SH-SY5Y (cell line): Measurements from ENCODE around the gene FXYD4.

Experiments
- GATA2 ChIP-seq: IDR thresholded peaks from 2 replicates; pipeline ENCODE4 v1.6.1; 2011; ENCODE audit warnings: mild to moderate bottlenecking, low read depth, low read length
- GATA3 ChIP-seq: IDR thresholded peaks from 2 replicates; pipeline ENCODE4 v1.6.1; 2011; ENCODE audit warnings: low read depth, mild to moderate bottlenecking, low read length, moderate library complexity

The FXYD4 gene

DNA sequence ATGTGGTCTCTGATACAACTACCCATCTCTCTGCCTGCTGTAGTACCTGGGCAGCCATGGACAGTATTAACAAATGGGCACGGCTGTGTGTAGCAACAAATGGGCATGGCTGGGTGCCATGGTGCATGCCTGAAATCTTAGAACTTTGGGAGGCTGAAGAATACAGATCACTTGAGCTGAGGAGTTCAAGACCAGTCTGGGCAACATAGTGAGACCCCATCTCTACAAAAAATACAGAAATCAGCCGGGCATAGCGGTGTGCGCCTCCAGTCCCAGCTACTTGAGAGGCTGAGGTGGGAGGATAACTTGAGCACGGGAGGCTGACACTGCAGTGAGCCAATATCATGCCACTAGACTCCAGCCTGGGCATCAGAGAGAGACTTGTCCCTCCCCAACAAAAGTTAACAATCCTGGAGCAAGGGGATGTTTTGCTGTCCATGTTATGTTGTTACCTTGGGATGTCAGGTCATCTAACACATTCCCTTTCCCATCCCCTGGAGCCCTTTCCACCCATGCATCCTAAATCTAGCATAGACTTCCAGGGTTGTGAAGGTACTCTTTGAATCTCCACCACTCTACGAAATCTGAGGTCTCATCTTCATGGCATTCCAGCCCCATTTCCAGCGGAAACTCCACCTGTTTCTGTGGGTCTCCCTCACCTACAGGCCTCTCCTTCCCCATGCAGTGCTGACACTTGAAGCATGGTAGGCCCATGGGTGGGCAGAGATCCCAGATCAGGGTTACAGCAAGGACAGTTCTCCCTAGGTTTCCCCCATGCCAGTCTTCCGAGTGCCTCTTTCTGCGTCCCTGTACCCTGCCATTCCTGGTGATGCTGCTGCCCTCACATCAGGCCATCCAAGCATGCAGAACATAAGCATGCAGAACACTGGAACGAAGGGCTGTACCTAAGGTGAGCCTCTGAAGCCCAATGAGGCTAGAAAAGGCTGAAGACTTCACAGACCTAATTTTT, 13.1 kb downstream of the FXYD4 start:
- TF ChIP-seq GATA3: no peak

DNA sequence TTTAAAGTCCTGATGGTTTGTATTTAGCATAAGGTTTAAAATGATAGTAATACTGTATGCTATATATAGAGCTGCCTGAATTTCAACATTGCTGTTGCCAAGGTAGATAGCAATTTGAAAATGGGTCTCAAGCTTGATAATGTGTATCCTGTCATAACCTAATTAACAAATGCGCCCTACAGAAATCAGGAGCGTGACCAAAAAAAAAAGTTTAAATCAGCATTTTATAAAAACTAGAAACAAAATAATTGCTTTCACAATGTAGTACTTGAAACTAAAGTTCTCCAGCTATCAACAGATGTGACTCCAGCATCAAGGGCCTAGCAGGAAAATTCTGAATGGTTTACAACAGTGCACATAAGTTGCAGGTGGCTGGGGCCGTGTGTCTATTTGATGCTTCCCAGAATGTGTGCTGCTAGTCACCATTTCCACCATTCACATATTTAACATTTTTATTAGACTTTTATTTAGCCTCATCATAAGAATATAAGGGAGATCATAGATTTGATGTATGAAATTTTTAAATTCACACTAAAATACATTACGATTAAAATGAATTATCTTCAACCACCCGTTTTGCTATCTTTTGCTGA, 14.1 kb downstream of the FXYD4 start:
- TF ChIP-seq GATA3 (no peak), GATA2 (no peak)

GRCh38 chr10:43386549-43386948, 15.1 kb downstream of the FXYD4 start:
- no peak for TF ChIP-seq GATA3
- no peak for TF ChIP-seq GATA2

- no peak for TF ChIP-seq GATA2
- no peak for TF ChIP-seq GATA3
These were observed 15.7 kb downstream of the FXYD4 start for GRCh38 chr10:43386981-43387677.

DNA sequence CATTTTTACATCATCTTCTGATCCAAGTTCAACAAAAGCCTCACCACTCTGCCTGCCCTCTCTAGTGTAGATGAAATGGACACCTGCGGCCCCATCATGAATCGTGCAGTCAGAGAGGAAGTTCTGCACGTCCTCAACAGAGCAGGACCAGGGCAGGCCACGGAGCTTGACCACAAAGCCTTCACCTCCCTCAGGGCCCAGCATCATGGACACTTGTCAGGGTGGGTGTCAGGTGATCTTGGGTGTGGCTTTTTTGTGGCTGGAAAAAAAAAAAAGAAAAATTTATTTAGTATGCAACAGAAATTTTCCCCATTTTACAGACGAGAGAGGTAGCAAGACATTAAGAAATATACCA, 16.2 kb downstream of the FXYD4 start:
- TF ChIP-seq GATA3: no peak
- TF ChIP-seq GATA2: no peak

DNA sequence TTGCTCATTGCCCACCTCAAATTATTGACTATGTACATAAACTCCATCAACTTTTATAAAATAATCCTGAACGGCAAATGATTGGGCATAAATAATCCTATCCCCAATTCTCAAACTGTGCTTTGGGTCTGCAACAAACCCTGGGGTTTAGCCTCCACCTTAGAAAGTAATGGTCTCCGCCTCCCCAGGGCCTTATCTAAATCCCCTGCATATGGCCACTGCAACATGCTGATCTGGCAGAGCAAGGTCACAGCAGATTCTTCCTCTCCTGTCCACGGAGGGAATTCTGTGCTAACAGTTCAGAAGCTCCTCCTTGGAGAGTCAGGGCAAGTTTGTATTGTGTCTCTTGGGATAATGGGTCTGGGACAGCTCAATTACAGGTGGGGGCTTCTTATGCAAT, 18.4 kb downstream of the FXYD4 start:
- TF ChIP-seq GATA2 (no peak), GATA3 (no peak)

DNA sequence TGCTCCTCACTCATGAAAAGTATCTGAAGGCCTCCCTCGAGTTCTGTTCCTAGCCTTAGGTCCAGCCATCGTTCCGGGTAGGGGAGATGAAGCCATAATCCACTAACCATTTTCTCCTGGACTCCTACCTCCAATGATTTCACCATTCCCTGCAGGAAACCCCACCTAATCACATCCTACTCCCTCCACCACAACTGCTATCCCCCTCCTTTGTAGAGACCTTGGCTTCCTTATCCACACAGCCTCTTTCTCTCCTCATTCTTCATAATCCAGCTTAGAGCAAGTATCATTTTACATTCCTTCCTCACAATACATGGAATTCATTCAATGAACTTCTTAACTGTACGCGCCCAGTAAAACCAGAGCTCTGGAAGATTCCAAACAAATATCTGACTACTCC, 18.9 kb downstream of the FXYD4 start:
- TF ChIP-seq GATA3 (no peak), GATA2 (no peak)

DNA sequence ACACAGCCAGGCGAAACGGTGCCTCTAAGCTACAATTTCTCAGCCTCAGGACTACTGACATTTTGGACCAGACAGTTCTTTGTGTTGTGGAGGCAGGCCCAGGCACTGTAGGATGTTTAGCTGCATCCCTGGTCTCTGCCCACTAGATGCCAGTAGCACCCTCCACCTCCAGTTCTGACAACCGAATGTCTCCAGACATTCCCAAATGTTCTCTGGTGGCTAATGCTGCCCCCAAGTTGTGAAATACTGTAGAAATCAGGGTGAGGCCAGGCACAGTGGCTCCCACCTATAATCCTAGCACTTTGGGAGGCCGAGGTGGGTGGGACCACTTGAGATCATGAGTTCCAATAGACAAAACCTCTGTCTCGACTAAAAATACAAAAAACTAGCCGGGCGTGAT, 19.3 kb downstream of the FXYD4 start:
- TF ChIP-seq GATA2: no peak
- TF ChIP-seq GATA3: no peak

- TF ChIP-seq GATA3 (no peak), GATA2 (no peak)
These were observed 20.1 kb downstream of the FXYD4 start for GRCh38 chr10:43391496-43391895.

GRCh38 chr10:43392748-43393147, 21.3 kb downstream of the FXYD4 start:
- TF ChIP-seq GATA3 (no peak), GATA2 (no peak)

GRCh38 chr10:43393606-43394360, 22.3 kb downstream of the FXYD4 start:
- TF ChIP-seq GATA3 (no peak), GATA2 (no peak)

DNA sequence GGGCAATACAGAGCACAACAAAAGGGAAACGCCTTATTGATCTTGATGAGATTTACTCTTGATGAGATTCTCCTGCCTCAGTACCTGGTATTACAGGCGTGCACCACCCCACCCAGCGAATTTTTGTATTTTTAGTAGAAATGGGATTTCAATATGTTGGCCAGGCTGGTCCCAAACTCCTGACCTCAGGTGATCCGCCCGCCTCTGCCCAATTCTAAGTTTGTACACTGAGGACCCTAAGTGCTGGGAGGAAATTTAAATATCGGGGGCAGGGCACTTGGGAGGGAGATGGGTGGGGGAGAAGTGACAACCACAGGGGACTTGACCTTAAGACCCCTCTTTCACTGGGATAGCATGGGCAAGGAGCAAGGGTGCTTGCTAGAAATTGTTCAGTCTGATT, 23.4 kb downstream of the FXYD4 start:
- TF ChIP-seq GATA3 (no peak), GATA2 (no peak)

DNA sequence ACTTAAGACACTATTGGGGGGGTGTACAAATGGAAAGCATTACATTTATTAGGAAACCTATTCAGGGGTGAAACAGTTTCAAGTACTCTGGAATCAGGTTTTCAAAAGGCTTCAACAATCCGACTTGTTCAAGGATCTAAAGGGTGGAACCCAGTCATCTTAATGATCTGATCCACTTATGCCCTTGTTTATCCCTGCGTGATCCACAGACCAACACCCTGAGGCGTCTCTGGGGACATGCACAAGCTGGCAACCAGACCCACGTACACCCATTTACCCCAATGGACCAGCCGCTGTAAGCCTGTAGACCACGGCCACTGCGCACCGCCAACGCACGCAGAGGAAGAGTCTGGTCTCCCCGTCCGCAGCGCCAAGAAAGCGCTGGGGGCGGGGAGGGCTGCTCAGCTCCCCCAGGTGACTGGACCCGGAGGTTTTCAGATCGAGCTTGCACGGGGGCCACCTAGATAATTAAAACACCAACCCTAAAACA, 24.2 kb downstream of the FXYD4 start:
- TF ChIP-seq GATA2 (no peak), GATA3 (no peak)
